ENCODE data around the gene FGD5. TPM values are rescaled to one million over a fixed set of nuclear protein-coding genes. Genes with fewer than 3 reads are reported as not detected.
A peak's percentile ranks its signal among the peaks of the same experiment; 100 is the strongest.

The FGD5 gene
- total RNA-seq, 1 donor from 2014 or later: not detected

GRCh38 chr3:14862661-14863230 is 44.0 kb downstream of the FGD5 start:
- peaks cover 5% of the 10 kb centered on the region for H3K27me3 ChIP-seq (ENCODE audit: control insufficient read depth, insufficient read depth, low read length)
- no peak for DNase-seq (ENCODE audit: low read depth)
- TF ChIP-seq CTCF (IDR thresholded peaks at IDR 0.05; ENCODE audit: insufficient read depth, low read length, severe bottlenecking): no peak
- H3K36me3 ChIP-seq (ENCODE audit: control insufficient read depth, insufficient read depth, low read length): no peaks in the 10 kb centered on the region
- H3K4me3 ChIP-seq (ENCODE audit: low read depth, low read length): no peak overlapping the region
- no peak for FAIRE-seq

- peak; percentile 21 for TF ChIP-seq CTCF (IDR thresholded peaks at IDR 0.05; ENCODE audit: insufficient read depth, low read length, severe bottlenecking)
- Histone ChIP-seq H3K27me3 (ENCODE audit: control insufficient read depth, insufficient read depth, low read length) (peaks cover 4% of the 10 kb centered on the region), H3K36me3 (ENCODE audit: control insufficient read depth, insufficient read depth, low read length) (no peaks in the 10 kb centered on the region), H3K4me3 (ENCODE audit: low read depth, low read length) (no peak overlapping the region)
- DNase-seq (ENCODE audit: low read depth) (no peak), FAIRE-seq (no peak)
These were observed 44.8 kb downstream of the FGD5 start for GRCh38 chr3:14863333-14864100.

GRCh38 chr3:14864131-14864530 is 45.4 kb downstream of the FGD5 start:
- FAIRE-seq (no peak), DNase-seq (ENCODE audit: low read depth) (no peak)
- Histone ChIP-seq H3K27me3 (ENCODE audit: control insufficient read depth, insufficient read depth, low read length) (peaks cover 4% of the 10 kb centered on the region), H3K36me3 (ENCODE audit: control insufficient read depth, insufficient read depth, low read length) (no peaks in the 10 kb centered on the region), H3K4me3 (ENCODE audit: low read depth, low read length) (no peak overlapping the region)
- TF ChIP-seq CTCF (IDR thresholded peaks at IDR 0.05; ENCODE audit: insufficient read depth, low read length, severe bottlenecking): no peak

GRCh38 chr3:14866627-14867026 is 47.9 kb downstream of the FGD5 start:
- no peak for FAIRE-seq

GRCh38 chr3:14867936-14868570 is 49.3 kb downstream of the FGD5 start:
- H3K4me3 ChIP-seq (ENCODE audit: low read depth, low read length): no peak overlapping the region
- no peak for TF ChIP-seq CTCF (IDR thresholded peaks at IDR 0.05; ENCODE audit: insufficient read depth, low read length, severe bottlenecking)
- H3K27me3 ChIP-seq (ENCODE audit: control insufficient read depth, insufficient read depth, low read length): no peaks in the 10 kb centered on the region
- DNase-seq (ENCODE audit: low read depth) (no peak), FAIRE-seq (no peak)
- H3K36me3 ChIP-seq (ENCODE audit: control insufficient read depth, insufficient read depth, low read length): no peaks in the 10 kb centered on the region

More at GRCh38 chr3:14866627-14867026, 47.9 kb downstream of the FGD5 start:
- Histone ChIP-seq H3K27me3 (ENCODE audit: control insufficient read depth, insufficient read depth, low read length) (peaks cover 4% of the 10 kb centered on the region), H3K36me3 (ENCODE audit: control insufficient read depth, insufficient read depth, low read length) (no peaks in the 10 kb centered on the region), H3K4me3 (ENCODE audit: low read depth, low read length) (no peak overlapping the region)
- no peak for TF ChIP-seq CTCF (IDR thresholded peaks at IDR 0.05; ENCODE audit: insufficient read depth, low read length, severe bottlenecking)
- no peak for DNase-seq (ENCODE audit: low read depth)
